Measurements from ENCODE around the gene SENP7.
A peak's percentile ranks its signal among the peaks of the same experiment; 100 is the strongest.
"Not testable (repeated sequence)": the region's sequence is repeated elsewhere in the genome, so short reads cannot be mapped to it uniquely, and the experiment has no call there.

The SENP7 gene

DNA sequence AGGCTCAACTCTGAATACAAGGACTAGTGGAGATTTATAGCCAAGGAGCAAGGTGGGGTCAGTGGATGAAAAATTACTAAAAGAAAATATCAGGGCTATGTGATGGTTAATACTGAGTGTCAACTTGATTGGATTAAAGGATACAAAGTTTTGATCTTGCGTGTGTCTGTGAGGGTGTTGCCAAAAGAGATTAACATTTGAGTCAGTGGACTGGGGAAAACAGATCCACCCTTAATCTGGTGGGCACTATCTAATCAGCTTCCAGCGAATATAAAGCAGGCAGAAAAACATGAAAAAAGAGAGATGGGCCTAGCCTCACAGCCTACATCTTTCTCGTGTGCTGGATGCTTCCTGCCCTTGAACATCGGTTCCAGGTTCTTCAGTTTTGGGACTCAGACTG, 14.4 kb upstream of the SENP7 start:
- DNase-seq, result no peak

DNA sequence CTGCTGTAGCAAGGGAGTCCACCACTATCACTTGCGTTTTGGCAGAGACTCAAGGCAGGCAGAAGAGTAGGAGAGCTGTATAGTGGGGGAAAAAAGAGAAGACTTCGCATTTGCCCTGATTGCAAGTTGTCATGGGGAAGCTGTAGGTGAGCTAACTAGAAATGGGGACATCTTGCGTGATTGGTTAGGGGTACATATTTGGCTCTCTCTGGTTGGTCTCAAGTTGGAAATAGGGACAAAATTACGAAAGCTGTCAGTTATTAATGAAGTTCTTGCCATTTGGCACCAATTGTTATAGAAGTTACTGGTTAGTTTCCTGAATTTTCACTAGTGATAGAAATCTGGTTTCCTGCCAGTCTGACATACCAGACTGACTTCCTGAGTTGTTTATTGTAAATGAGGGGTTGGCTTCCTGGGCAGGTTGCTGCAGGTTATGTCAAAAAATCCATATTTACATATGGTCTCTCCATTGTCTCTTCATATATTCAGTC, 8.2 kb upstream of the SENP7 start:
- no peak for DNase-seq

- DNase-seq, result no peak
These were observed 6.8 kb upstream of the SENP7 start for GRCh38 chr3:101519685-101520365.

- peak; percentile 7 for DNase-seq
These were observed 5.4 kb upstream of the SENP7 start for GRCh38 chr3:101518421-101518871.

DNA sequence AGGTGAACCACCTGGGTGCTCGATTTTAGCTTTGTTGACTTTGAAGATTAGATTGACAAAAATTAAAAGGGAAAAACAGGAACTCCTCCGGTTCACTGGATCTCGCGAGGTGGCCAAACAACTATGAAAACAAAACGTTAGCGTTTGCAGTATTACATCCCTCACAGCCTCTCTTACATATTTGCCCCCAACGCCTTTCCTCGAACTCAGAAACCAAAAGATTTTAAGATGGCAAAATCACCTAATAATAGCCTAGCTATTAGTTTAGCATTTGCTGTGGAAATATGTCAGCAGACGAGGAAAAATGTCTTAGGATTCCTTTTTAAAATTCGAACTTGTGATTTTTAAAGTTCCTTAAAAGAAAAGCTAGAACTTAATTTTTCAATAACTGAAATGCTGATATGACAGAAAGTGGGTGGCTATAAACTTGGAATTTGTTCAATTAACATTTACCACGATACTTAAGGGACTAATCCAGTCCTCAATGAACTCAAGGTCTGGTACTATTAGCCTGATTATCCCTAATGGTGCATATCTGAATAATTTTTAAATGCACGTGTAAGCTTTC, 491 bp upstream of the SENP7 start:
- no peak for DNase-seq

GRCh38 chr3:101512396-101512645, 691 bp downstream of the SENP7 start:
- DNase-seq, result no peak

GRCh38 chr3:101509811-101510210, 3.2 kb downstream of the SENP7 start:
- DNase-seq, result no peak

DNA sequence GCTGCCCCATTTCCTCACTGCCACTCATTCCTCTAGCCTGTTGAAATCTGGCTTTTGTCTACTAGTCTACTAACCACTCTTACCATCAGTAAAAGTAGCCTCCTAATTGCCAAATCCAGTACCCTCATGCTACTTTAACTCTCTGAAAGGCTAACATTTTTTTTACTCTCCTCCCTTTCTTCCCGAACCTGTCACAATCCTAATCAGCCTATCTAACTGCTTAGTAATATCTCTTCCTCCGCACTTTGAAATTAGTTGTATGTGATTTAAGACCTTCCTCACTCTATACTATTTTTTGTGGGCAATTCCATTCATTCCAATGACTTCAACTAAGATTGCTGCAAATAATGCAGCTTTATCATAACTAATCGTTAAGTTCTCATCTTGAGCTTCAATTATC, 3.7 kb downstream of the SENP7 start:
- no peak for DNase-seq

- no peak for DNase-seq
These were observed 11.2 kb downstream of the SENP7 start for GRCh38 chr3:101501783-101502182.

GRCh38 chr3:101500208-101500607, 12.8 kb downstream of the SENP7 start:
- DNase-seq, result no peak

GRCh38 chr3:101497803-101498202, 15.2 kb downstream of the SENP7 start:
- DNase-seq, result no peak

DNA sequence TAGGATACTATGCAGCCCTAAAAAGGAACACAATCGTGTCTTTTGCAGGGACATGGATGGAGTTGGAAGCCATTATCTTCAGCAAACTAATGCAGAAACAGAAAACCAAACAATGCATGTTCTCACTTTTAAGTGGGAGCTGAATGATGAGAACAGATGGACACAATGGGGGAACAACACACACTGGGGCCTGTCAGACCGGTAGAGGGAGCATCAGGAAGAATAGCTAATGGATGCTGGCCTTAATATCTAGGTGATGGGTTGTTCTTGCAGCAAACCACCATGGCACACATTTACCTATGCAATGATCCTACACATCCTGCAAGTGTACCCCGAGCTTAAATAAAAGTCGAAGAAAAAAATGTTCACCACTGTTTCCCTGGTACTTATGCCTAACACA, 17.5 kb downstream of the SENP7 start:
- DNase-seq, result no peak

DNA sequence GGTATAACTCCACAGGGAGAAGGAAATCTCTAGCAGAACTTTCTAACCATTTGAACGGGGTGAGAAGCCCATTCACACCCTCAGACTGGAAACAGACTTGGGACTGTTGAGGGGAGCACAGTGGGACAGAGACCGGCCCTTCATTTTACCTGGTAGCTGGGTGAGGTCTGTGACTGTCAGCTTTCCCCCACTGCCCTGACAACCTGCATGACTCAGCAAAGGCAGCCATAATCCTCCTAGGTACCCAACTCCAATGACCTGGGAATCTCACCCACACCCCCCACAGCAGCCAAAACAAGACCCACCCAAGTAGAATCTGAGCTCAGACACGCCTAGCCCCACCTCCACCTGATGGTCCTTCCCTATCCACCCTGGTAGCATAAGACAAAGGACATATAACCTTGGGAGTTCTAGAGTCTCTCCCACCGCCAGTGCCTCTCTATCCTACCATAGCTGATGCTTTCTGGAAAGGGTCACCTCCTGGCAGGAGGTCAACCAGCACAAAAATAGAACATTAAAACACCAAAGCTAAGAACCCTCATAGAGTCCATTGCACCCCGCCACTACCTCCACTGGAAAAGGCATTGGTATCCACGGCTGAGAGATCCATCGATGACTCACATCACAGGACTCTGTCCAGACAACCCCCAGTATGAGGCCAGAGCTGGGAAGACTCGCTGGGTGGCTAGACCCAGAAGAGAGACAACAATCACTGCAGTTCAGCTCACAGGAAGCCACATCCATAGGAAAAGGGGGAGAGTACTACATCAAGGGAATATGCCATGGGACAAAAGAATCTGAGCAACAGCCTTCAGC, 28.0 kb downstream of the SENP7 start:
- DNase-seq, result no peak

GRCh38 chr3:101478980-101479379, 34.0 kb downstream of the SENP7 start:
- DNase-seq, result no peak

DNA sequence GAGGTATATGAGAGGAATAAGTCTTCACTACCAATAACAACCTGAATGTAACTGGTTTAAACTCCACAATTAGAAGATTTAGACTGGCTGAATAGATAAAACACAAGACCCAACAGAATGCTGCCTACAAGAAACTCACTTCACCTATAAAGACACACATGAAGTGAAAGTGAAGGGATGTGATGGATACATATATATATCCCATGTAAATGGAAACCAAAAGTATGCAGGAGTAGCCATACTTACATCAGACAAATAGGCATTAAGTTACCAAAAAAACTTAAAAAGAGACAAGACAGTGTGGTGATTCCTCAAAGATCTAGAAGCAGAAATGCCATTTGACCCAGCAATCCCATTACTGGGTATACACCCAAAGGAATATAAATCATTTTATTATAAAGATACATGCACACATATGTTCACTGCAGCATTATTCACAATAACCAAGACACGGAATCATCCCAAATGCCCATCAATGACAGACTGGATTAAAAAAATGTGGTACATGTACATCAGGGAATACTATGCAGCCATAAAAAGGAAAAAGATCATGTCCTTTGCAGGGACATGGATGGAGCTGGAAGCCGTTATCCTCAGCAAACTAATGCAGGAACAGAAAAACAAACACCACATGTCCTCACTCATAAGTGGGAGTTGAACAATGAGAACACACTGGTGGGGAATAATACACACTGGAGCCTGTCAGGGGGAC, 38.0 kb downstream of the SENP7 start:
- not testable (repeated sequence) for DNase-seq

GRCh38 chr3:101468676-101469075, 44.3 kb downstream of the SENP7 start:
- not testable (repeated sequence) for DNase-seq

DNA sequence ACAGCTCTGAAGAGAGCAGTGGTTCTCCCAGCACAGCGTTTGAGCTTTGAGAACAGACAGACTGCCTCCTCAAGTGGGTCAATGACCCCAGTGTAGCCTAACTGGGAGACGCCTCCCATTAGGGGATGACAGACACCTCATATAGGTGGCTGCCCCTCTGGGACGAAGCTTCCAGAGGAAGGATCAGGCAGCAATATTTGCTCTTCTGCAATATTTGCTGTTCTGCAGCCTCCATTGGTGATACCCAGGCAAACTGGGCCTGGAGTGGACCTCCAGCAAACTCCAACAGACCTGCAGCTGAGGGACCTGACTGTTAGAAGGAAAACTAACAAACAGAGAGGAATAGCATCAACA, 45.7 kb downstream of the SENP7 start:
- DNase-seq, result not testable (repeated sequence)

- no peak for DNase-seq
These were observed 46.3 kb downstream of the SENP7 start for GRCh38 chr3:101466465-101467309.

- no peak for DNase-seq
These were observed 48.8 kb downstream of the SENP7 start for GRCh38 chr3:101464235-101464634.

DNA sequence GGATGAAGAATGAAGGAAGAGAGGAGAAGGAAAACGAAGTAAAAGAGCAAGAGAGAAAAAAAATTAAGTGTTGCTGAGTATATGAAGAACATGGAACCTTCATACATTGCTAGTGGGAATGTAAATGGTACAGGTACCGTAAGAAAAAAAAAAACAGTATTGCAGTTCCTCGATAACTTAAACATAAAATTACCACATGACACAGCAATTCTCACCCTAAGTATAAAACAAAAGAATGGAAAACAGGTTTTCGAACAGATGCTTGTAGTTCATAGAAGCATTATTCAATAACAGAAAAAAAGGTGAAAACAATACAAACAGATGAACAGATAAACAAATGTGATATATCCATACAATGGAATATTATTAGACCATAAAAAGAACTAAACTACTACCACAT, 51.6 kb downstream of the SENP7 start:
- no peak for DNase-seq

- DNase-seq, result no peak
These were observed 54.6 kb downstream of the SENP7 start for GRCh38 chr3:101458387-101458786.

- no peak for DNase-seq
These were observed 58.4 kb downstream of the SENP7 start for GRCh38 chr3:101454629-101455028.

GRCh38 chr3:101453961-101454360, 59.1 kb downstream of the SENP7 start:
- no peak for DNase-seq
